ENCODE data around the gene RCL1.
"Not testable (repeated sequence)": the region's sequence is repeated elsewhere in the genome, so short reads cannot be mapped to it uniquely, and the experiment has no call there.

RCL1 gene

GRCh38 chr9:4792572-4793458 is at the start of gene RCL1:
TSS of gene RCL1 (plus strand) at chr9:4792944. CDS start at chr9:4793092, 148 bp downstream.
- DNase-seq (ENCODE audit: low read depth), result peak; percentile 94
- TF ChIP-seq, protein P1, sequence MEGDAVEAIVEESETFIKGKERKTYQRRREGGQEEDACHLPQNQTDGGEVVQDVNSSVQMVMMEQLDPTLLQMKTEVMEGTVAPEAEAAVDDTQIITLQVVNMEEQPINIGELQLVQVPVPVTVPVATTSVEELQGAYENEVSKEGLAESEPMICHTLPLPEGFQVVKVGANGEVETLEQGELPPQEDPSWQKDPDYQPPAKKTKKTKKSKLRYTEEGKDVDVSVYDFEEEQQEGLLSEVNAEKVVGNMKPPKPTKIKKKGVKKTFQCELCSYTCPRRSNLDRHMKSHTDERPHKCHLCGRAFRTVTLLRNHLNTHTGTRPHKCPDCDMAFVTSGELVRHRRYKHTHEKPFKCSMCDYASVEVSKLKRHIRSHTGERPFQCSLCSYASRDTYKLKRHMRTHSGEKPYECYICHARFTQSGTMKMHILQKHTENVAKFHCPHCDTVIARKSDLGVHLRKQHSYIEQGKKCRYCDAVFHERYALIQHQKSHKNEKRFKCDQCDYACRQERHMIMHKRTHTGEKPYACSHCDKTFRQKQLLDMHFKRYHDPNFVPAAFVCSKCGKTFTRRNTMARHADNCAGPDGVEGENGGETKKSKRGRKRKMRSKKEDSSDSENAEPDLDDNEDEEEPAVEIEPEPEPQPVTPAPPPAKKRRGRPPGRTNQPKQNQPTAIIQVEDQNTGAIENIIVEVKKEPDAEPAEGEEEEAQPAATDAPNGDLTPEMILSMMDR (IDR thresholded peaks at IDR 0.05; ENCODE audit: low read length, missing control alignments), result no peak
- H3K4me3 ChIP-seq (replicated peaks; ENCODE audit: low read depth, low read length), result peak within 1 kb of the TSS; percentile 87

GRCh38 chr9:4743131-4743875 is 49.4 kb upstream of the RCL1 start:
- DNase-seq (ENCODE audit: low read depth), result no peak

GRCh38 chr9:4746278-4747030 is 46.3 kb upstream of the RCL1 start:
- no peak overlapping the region for H3K4me3 ChIP-seq (replicated peaks; ENCODE audit: low read depth, low read length)
- no peak for DNase-seq (ENCODE audit: low read depth)
- TF ChIP-seq, protein P1 (IDR thresholded peaks at IDR 0.05; ENCODE audit: low read length, missing control alignments), result no peak

More at GRCh38 chr9:4743131-4743875, 49.4 kb upstream of the RCL1 start:
- no peak overlapping the region for H3K4me3 ChIP-seq (replicated peaks; ENCODE audit: low read depth, low read length)
- TF ChIP-seq, protein P1 (IDR thresholded peaks at IDR 0.05; ENCODE audit: low read length, missing control alignments), result no peak

GRCh38 chr9:4748612-4749011 is 44.1 kb upstream of the RCL1 start:
- H3K4me3 ChIP-seq (replicated peaks; ENCODE audit: low read depth, low read length), result no peak overlapping the region
- no peak for DNase-seq (ENCODE audit: low read depth)
- TF ChIP-seq, protein P1 (IDR thresholded peaks at IDR 0.05; ENCODE audit: low read length, missing control alignments), result no peak

DNA sequence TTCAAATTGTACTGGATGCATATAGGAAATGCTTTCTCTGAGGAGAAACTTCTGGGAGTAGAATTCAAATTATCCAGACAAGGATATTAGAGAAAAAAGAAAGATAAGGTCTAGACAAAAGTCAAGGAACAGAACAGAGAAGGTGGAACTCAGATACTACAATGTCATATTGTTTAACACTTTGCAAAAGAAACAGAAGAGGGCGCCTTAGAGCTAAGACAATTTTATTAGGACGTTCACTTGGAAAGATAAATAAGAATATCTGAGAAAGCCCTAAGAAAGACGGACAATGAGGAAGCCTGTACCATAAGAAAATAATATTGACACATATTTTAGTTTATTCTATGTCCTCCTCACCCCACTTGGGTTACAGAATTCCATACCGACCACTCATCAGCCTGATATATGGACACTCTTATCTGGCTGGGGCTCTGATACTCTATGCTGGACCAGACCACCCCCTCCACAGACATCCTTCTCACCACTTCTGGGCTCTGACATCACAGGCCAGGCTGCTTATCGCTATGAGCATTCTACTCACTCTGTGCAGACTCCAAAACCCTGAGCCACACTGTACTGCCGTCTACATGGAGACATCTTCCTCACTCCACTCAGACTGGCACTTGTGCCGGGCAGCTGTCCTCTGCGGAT is 42.6 kb upstream of the RCL1 start:
- no peak overlapping the region for H3K4me3 ChIP-seq (replicated peaks; ENCODE audit: low read depth, low read length)
- TF ChIP-seq, protein P1 (IDR thresholded peaks at IDR 0.05; ENCODE audit: low read length, missing control alignments), result peak; percentile 69
- DNase-seq (ENCODE audit: low read depth), result peak; percentile 69

DNA sequence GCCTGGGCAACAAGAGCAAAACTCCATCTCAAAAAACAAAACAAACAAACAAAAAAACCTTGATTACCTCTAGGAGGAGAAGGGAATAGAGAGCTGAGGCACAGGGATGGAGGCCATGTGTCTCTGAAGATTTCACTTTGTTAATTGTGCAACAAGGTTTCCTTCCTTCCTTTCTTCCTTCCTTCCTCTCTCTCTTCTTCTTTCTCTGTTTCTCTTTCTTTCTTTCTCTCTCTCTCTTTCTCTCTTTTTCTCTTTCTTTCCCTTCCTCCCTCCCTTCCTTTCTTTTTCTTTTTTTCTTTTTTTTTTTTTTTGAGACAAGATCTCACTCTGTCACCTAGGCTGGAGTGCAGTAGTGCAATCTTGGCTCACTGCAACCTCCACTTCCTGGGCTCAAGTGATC is 38.2 kb upstream of the RCL1 start:
- not testable (repeated sequence) for DNase-seq (ENCODE audit: low read depth)

More for the DNA sequence above, 38.2 kb upstream of the RCL1 start:
- H3K4me3 ChIP-seq (replicated peaks; ENCODE audit: low read depth, low read length), result not testable (repeated sequence)
